ENCODE measurements around the gene RNF10.
A peak's percentile ranks its signal among the peaks of the same experiment; 100 is the strongest.
"Not testable (repeated sequence)": the region's sequence is repeated elsewhere in the genome, so short reads cannot be mapped to it uniquely, and the experiment has no call there.

Gene RNF10

GRCh38 chr12:120590741-120591407 is 56.7 kb downstream of the RNF10 start:
- no peak overlapping the region for H3K4me2 ChIP-seq
- no peaks in the 10 kb centered on the region for H3K9me3 ChIP-seq (replicated peaks in 1 of 11)
- no peak overlapping the region for H3K27ac ChIP-seq

GRCh38 chr12:120592121-120593049 is 58.2 kb downstream of the RNF10 start:
- TF ChIP-seq Cebpa-rat (IDR thresholded peaks at IDR 0.05): no peak
- no peaks in the 10 kb centered on the region; a peak in 1 of 22 replicates for H4K20me1 ChIP-seq
- H3K9me3 ChIP-seq (replicated peaks in 1 of 11): no peaks in the 10 kb centered on the region

More at GRCh38 chr12:120590741-120591407, 56.7 kb downstream of the RNF10 start:
- Histone ChIP-seq H4K20me1 (peaks cover 0 to 3% (median 0%) of the 10 kb centered on the region in 11 experiments; a peak in 3 of 22 replicates), H3K27me3 (peaks cover 4 to 10% (median 7%) of the 10 kb centered on the region in 11 experiments), H3K9ac (no peak overlapping the region), H3K36me3 (no peaks in the 10 kb centered on the region), H3K4me3 (no peak overlapping the region), H3K4me1 (peaks cover 0 to 6% (median 0%) of the 10 kb centered on the region in 10 experiments; a peak in 3 of 20 replicates)
- TF ChIP-seq Cebpa-rat (IDR thresholded peaks at IDR 0.05): no peak

GRCh38 chr12:120596901-120597300 is 62.7 kb downstream of the RNF10 start:
- no peak overlapping the region for H3K9ac ChIP-seq
- no peaks in the 10 kb centered on the region for H3K9me3 ChIP-seq (replicated peaks in 1 of 11)
- no peaks in the 10 kb centered on the region for H3K36me3 ChIP-seq
- H4K20me1 ChIP-seq: no peaks in the 10 kb centered on the region
- H3K27me3 ChIP-seq: no peaks in the 10 kb centered on the region
- H3K27ac ChIP-seq: no peak overlapping the region
- no peak overlapping the region for H3K4me2 ChIP-seq
- no peak for TF ChIP-seq Cebpa-rat (IDR thresholded peaks at IDR 0.05)
- H3K4me3 ChIP-seq: no peak overlapping the region
- H3K4me1 ChIP-seq: peaks cover 0 to 25% (median 10%) of the 10 kb centered on the region in 10 experiments; a peak in 14 of 20 replicates

More at GRCh38 chr12:120592121-120593049, 58.2 kb downstream of the RNF10 start:
- Histone ChIP-seq H3K36me3 (no peaks in the 10 kb centered on the region), H3K4me2 (0 out of 22 replicates have a peak overlapping the region, but pooled peaks of 1 of the 11 experiments have one; percentile 3), H3K4me1 (peaks cover 0 to 6% (median 0%) of the 10 kb centered on the region in 10 experiments; a peak in 3 of 20 replicates), H3K9ac (no peak overlapping the region), H3K27ac (no peak overlapping the region), H3K4me3 (no peak overlapping the region), H3K27me3 (no peaks in the 10 kb centered on the region)

GRCh38 chr12:120597861-120598260 is 63.7 kb downstream of the RNF10 start:
- Histone ChIP-seq H3K9ac (no peak overlapping the region), H3K4me1 (peaks cover 0 to 35% (median 18%) of the 10 kb centered on the region in 10 experiments; a peak in 13 of 20 replicates), H3K4me3 (no peak overlapping the region), H3K36me3 (no peaks in the 10 kb centered on the region), H4K20me1 (no peaks in the 10 kb centered on the region), H3K27ac (no peak overlapping the region), H3K4me2 (no peak overlapping the region), H3K27me3 (no peaks in the 10 kb centered on the region), H3K9me3 (replicated peaks in 1 of 11) (no peaks in the 10 kb centered on the region)
- no peak for TF ChIP-seq Cebpa-rat (IDR thresholded peaks at IDR 0.05)

- peak overlapping the region in 5 of 11 experiments; percentile 33 to 75 (median 64); a peak in 9 of 22 replicates for H3K4me2 ChIP-seq
- no peaks in the 10 kb centered on the region for H4K20me1 ChIP-seq
- H3K9ac ChIP-seq: no peak overlapping the region
- H3K4me3 ChIP-seq: no peak overlapping the region
- H3K9me3 ChIP-seq (replicated peaks in 1 of 11): no peaks in the 10 kb centered on the region
- peaks cover 0 to 38% (median 21%) of the 10 kb centered on the region in 10 experiments; a peak in 13 of 20 replicates for H3K4me1 ChIP-seq
- no peak overlapping the region for H3K27ac ChIP-seq
- no peaks in the 10 kb centered on the region for H3K27me3 ChIP-seq
- no peak for TF ChIP-seq Cebpa-rat (IDR thresholded peaks at IDR 0.05)
- no peaks in the 10 kb centered on the region for H3K36me3 ChIP-seq
Observed at GRCh38 chr12:120598674-120599463, 64.7 kb downstream of the RNF10 start.

- Histone ChIP-seq H3K27me3 (no peaks in the 10 kb centered on the region), H3K4me3 (no peak overlapping the region), H3K9ac (no peak overlapping the region), H4K20me1 (no peaks in the 10 kb centered on the region), H3K9me3 (replicated peaks in 1 of 11) (no peaks in the 10 kb centered on the region), H3K36me3 (no peaks in the 10 kb centered on the region), H3K4me1 (peaks cover 0 to 38% (median 21%) of the 10 kb centered on the region in 10 experiments; a peak in 13 of 20 replicates), H3K27ac (no peak overlapping the region), H3K4me2 (peak overlapping the region in 4 of 11 experiments; percentile 40 to 75 (median 66); a peak in 6 of 22 replicates)
- TF ChIP-seq Cebpa-rat (IDR thresholded peaks at IDR 0.05): no peak
Observed at GRCh38 chr12:120599672-120600552, 65.8 kb downstream of the RNF10 start.

GRCh38 chr12:120602416-120602815 is 68.3 kb downstream of the RNF10 start:
- H3K4me3 ChIP-seq; H3K36me3 ChIP-seq; H3K9me3 ChIP-seq (replicated peaks in 1 of 11); H3K27me3 ChIP-seq; H4K20me1 ChIP-seq: not testable (repeated sequence)
- TF ChIP-seq Cebpa-rat (IDR thresholded peaks at IDR 0.05): peak in 7 of 11 experiments; percentile 14 to 76 (median 59); a peak in 7 of 22 replicates
- peaks cover 0 to 38% (median 21%) of the 10 kb centered on the region in 10 experiments; a peak in 13 of 20 replicates for H3K4me1 ChIP-seq
- peak overlapping the region in 7 of 11 experiments; percentile 5 to 75 (median 52); a peak in 12 of 22 replicates for H3K27ac ChIP-seq
- H3K9ac ChIP-seq: peak overlapping the region in 3 of 11 experiments; percentile 11 to 49 (median 42); a peak in 3 of 22 replicates
- H3K4me2 ChIP-seq: peak overlapping the region in 7 of 11 experiments; percentile 19 to 73 (median 64); a peak in 14 of 22 replicates

GRCh38 chr12:120610560-120610959 is 76.4 kb downstream of the RNF10 start:
- H3K9ac ChIP-seq: no peak overlapping the region
- TF ChIP-seq Cebpa-rat (IDR thresholded peaks at IDR 0.05): no peak

GRCh38 chr12:120611534-120611933 is 77.4 kb downstream of the RNF10 start:
- not testable (repeated sequence) for H3K4me1 ChIP-seq; H3K4me2 ChIP-seq; H4K20me1 ChIP-seq; H3K9me3 ChIP-seq (replicated peaks in 1 of 11); H3K27ac ChIP-seq; H3K36me3 ChIP-seq; H3K4me3 ChIP-seq; H3K27me3 ChIP-seq; H3K9ac ChIP-seq

More at GRCh38 chr12:120610560-120610959, 76.4 kb downstream of the RNF10 start:
- H3K27ac ChIP-seq: no peak overlapping the region
- no peaks in the 10 kb centered on the region for H3K9me3 ChIP-seq (replicated peaks in 1 of 11)
- no peak overlapping the region for H3K4me3 ChIP-seq
- no peaks in the 10 kb centered on the region for H3K36me3 ChIP-seq
- no peaks in the 10 kb centered on the region for H3K4me1 ChIP-seq
- no peaks in the 10 kb centered on the region for H3K27me3 ChIP-seq
- no peaks in the 10 kb centered on the region for H4K20me1 ChIP-seq
- no peak overlapping the region for H3K4me2 ChIP-seq

Measured in BLaER1 treated with 17β-estradiol and CSF1 and Interleukin-3, amounts not matched to agents 10 nM and 100 nM (cell line).